Kidney (tissue), 14 donors: Measurements from ENCODE around the gene FGF5. TPM values are rescaled to one million over a fixed set of nuclear protein-coding genes. Genes with fewer than 3 reads are reported as not detected.
A peak's percentile ranks its signal among the peaks of the same experiment; 100 is the strongest.

ENCODE experiments used
- DNase-seq, 5 donors: peaks; one replicate each; pipeline ENCODE4 v3.0.0-alpha.2; 2013 to 2020
- FAIRE-seq: peaks from 2 replicates; lab custom pipeline; 2012; peaks lifted over from hg19 to GRCh38; lab: Jason Lieb, UNC
- H3K27ac ChIP-seq, 2 donors: one replicate each; pipeline ENCODE4 v1.7.0; 2013; ENCODE audit warnings: low read depth in 2 of 2, low read length in 2 of 2, inconsistent platforms in 1 of 2
- H3K27me3 ChIP-seq: one replicate; pipeline ENCODE4 v1.7.1; 2013; ENCODE audit warnings: low read length, inconsistent platforms; ENCODE audit not compliant: control insufficient read depth, insufficient read depth
- H3K36me3 ChIP-seq, 3 donors: one replicate each; pipeline versions ENCODE4 v1.7.0 to v1.7.1; 2013; ENCODE audit warnings: low read length in 3 of 3, control low read depth in 1 of 3, inconsistent platforms in 1 of 3; ENCODE audit not compliant: insufficient read depth in 3 of 3, control insufficient read depth in 2 of 3
- H3K4me1 ChIP-seq, 3 donors: one replicate each; pipeline versions ENCODE4 v1.7.0 to v1.7.1; 2013; ENCODE audit warnings: low read length in 3 of 3, inconsistent platforms in 1 of 3, low read depth in 1 of 3; ENCODE audit not compliant: control insufficient read depth in 2 of 3, insufficient read depth in 2 of 3
- H3K4me3 ChIP-seq, 3 donors: one replicate each; pipeline versions ENCODE4 v1.7.0 to v1.8.1; 2013; ENCODE audit warnings: low read length in 3 of 3, control low read depth in 1 of 3, inconsistent platforms in 1 of 3
- H3K9ac ChIP-seq, 3 donors: one replicate each; pipeline versions ENCODE4 v1.7.0 to v1.7.1; 2013; ENCODE audit warnings: low read length in 3 of 3, control low read depth in 1 of 3, inconsistent platforms in 1 of 3
- H3K9me3 ChIP-seq, 3 donors: one replicate each; pipeline versions ENCODE4 v1.7.0 to v1.7.1; 2013; ENCODE audit warnings: low read length in 3 of 3, control low read depth in 1 of 3, inconsistent platforms in 1 of 3; ENCODE audit not compliant: control insufficient read depth in 2 of 3, insufficient read depth in 1 of 3
- intact Hi-C: fragments of 100-400 bp; cut with DNase I; formaldehyde crosslinking; loops from one replicate; pipeline ENCODE4 v1.11.1; 2022
- polyA plus RNA-seq: library from polyadenylated mRNA; stranded (reverse); fragments of 350-450 nt; fragmentation: Illumina TruSeq; extraction: RNeasy Lipid Tissue Mini Kit (QIAGEN cat#74804); gene quantifications from one replicate; pipeline ENCODE4 v1.2.3, GENCODE V29; 2014; ENCODE audit warnings: low read depth, low replicate concordance; ENCODE audit not compliant: insufficient read depth
- total RNA-seq: library from RNA; stranded (reverse); fragmentation: NEBNext Ultra II Directional; extraction: Animal tissue kit (Norgen Biotek cat#: 25700); gene quantifications from one replicate; pipeline ENCODE4 v1.2.1, GENCODE V29; 2021
- TF ChIP-seq, protein P1 (sequence below): IDR thresholded peaks from 3 replicates; pipeline ENCODE4 v1.5.1; 2012; ENCODE audit warnings: mild to moderate bottlenecking, moderate library complexity, borderline replicate concordance; ENCODE audit not compliant: insufficient read depth; ENCODE audit errors: extremely low read depth
- donor health status: control.
- donor health status: control.
- donor health status: control.
- donor health status: control.
- donor health status: control.
- donor health status: DM: yes; HTN: yes; CAD: no.
- donor health status: Normal renal cell carcinoma (clear cell type).

FGF5 gene
- total and polyA plus RNA-seq, 2 donors from 2014 or later: 0.09 to 0.13 TPM

DNA sequence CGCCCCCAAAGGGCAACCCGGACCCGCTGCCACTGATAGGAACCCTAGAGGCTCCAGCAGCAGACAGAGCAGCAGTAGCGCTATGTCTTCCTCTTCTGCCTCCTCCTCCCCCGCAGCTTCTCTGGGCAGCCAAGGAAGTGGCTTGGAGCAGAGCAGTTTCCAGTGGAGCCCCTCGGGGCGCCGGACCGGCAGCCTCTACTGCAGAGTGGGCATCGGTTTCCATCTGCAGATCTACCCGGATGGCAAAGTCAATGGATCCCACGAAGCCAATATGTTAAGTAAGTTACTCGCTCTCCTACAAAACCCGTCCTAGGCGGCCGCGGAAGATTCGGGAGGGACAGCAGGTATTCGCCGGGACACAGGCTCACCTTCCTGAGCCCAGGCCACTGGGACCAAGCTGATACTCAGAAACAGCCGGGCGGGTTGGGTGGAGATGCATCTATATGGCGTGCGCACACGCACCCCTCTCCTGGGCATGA is 477 bp downstream of the FGF5 start:
- intact Hi-C loops: no loop called here
- Histone ChIP-seq H3K27me3 (peaks cover 56% of the 10 kb centered on the region), H3K9ac (no peak overlapping the region), H3K4me1 (peaks cover 0 to 9% (median 0%) of the 10 kb centered on the region in 3 donors), H3K9me3 (no peaks in the 10 kb centered on the region), H3K36me3 (no peaks in the 10 kb centered on the region), H3K27ac (no peak overlapping the region), H3K4me3 (peak overlapping the region in 2 of 3 donors; percentile 46 to 65)
- FAIRE-seq: no peak
- DNase-seq: peak in 4 of 5 donors; percentile 65 to 73 (median 68)
- TF ChIP-seq, protein P1, sequence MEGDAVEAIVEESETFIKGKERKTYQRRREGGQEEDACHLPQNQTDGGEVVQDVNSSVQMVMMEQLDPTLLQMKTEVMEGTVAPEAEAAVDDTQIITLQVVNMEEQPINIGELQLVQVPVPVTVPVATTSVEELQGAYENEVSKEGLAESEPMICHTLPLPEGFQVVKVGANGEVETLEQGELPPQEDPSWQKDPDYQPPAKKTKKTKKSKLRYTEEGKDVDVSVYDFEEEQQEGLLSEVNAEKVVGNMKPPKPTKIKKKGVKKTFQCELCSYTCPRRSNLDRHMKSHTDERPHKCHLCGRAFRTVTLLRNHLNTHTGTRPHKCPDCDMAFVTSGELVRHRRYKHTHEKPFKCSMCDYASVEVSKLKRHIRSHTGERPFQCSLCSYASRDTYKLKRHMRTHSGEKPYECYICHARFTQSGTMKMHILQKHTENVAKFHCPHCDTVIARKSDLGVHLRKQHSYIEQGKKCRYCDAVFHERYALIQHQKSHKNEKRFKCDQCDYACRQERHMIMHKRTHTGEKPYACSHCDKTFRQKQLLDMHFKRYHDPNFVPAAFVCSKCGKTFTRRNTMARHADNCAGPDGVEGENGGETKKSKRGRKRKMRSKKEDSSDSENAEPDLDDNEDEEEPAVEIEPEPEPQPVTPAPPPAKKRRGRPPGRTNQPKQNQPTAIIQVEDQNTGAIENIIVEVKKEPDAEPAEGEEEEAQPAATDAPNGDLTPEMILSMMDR: no peak

DNA sequence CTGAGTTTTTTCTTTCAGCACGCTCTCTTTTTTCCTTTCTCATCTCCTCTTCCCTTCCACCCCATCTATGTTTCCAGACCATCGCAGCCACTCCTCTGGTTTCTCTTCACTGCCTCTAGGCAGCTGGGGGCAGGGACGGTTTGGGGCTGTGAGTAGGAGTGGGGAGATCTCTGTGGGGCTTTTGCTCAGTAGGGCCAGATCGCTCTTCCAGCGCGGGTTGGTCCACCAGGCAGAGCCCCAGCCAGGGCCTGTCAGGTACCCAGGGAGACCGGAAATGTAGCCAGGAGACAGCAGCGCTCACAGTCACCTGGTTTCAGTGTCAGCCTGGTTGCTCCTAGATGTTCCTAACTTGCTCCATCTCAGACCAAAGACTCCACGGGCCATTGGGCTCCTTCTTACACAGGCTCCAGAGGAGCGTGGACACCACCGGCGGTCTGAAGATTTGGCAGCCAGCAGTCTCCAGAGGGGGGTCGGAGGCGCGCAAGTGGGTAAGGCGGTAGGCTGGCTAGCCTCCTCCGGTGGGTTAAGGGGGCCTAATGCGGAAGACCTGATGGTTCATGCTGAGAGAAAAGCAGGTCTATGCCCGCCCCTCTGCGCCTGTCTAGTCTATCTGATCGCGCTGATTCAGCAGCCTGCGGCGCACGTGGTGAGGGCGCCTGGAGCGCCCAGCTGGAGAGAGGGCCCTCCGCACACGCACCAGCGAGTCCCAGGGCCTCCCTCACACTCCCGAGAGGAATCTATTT is 1.8 kb downstream of the FGF5 start:
- Histone ChIP-seq H3K4me1 (peaks cover 0 to 9% (median 0%) of the 10 kb centered on the region in 3 donors), H3K9ac (no peak overlapping the region), H3K36me3 (no peaks in the 10 kb centered on the region), H3K4me3 (peak overlapping the region in 1 of 3 donors; percentile 4), H3K27ac (no peak overlapping the region), H3K27me3 (peaks cover 56% of the 10 kb centered on the region), H3K9me3 (no peaks in the 10 kb centered on the region)
- TF ChIP-seq, protein P1: no peak
- FAIRE-seq (no peak), DNase-seq (peak in 2 of 5 donors; percentile 19 to 22)
- intact Hi-C loops: no loop called here

DNA sequence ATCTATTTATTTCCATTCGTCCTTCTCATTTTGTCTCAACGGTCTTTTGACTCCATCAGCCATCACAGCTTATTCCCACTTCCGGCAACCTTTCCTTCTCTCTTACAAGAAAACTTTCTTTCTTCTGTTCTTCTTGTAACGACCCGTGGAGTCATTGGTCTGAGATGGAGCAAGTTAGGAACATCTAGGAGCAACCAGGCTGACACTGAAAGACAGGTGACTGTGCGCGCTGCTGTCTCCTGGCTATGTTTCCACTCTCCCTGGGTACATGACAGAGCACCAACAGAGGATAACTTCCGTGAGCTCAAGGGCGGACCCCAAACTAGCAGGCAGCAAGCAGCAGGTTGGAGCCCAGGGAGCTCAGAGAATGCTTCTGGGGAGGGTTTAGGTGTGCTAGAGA is 2.5 kb downstream of the FGF5 start:
- FAIRE-seq: no peak
- intact Hi-C loops: no loop called here
- DNase-seq: peak in 1 of 5 donors; percentile 10
- Histone ChIP-seq H3K9me3 (no peaks in the 10 kb centered on the region), H3K4me3 (no peak overlapping the region), H3K9ac (no peak overlapping the region), H3K27me3 (peaks cover 49% of the 10 kb centered on the region), H3K27ac (no peak overlapping the region), H3K36me3 (no peaks in the 10 kb centered on the region), H3K4me1 (peaks cover 0 to 9% (median 0%) of the 10 kb centered on the region in 3 donors)
- TF ChIP-seq, protein P1: no peak
